Measurements from ENCODE around the gene KRT33B.
A peak's percentile ranks its signal among the peaks of the same experiment; 100 is the strongest.

KRT33B gene

DNA sequence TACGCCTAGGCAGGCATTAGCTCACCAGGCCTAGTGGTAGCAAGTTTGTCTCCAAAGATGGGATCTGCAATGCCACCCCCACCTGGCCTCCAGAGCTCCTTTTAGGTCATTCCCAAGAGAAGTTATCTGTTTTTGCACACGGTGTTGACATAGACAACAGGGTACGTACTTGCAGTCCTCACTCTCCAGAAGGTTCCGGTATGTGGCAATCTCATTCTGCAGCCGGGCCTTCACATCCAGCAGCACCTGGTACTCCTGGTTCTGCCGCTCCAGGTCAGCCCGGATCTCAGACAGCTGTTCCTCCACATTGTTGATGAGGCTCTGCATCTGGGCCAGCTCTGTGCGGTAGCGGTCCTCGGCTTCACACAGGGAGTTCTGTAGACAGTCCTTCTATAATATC, 37.6 kb upstream of the KRT33B start:
- H4K8ac ChIP-seq (ENCODE audit: low read depth, low read length): no peak overlapping the region
- no peak for DNase-seq
- H3K4me2 ChIP-seq (ENCODE audit: low read length): no peak overlapping the region
- no peaks in the 10 kb centered on the region for H3K36me3 ChIP-seq (ENCODE audit: control insufficient read depth, insufficient read depth, low read length)
- H4K5ac ChIP-seq (ENCODE audit: low read length): no peak overlapping the region
- H3K18ac ChIP-seq (ENCODE audit: low read length): no peak overlapping the region
- no peak overlapping the region for H3K56ac ChIP-seq (ENCODE audit: low read length)
- H3K79me2 ChIP-seq (ENCODE audit: control insufficient read depth, insufficient read depth, low read length): no peaks in the 10 kb centered on the region
- H3K9ac ChIP-seq (ENCODE audit: low read length): no peak overlapping the region
- no peak overlapping the region for H3K23ac ChIP-seq (ENCODE audit: low read length)
- no peak overlapping the region for H2BK120ac ChIP-seq (ENCODE audit: low read depth, low read length)
- no peaks in the 10 kb centered on the region for H3K27me3 ChIP-seq (ENCODE audit: insufficient read depth, low read length, poor library complexity)
- H2BK15ac ChIP-seq (replicated peaks; ENCODE audit: low read depth): no peak overlapping the region
- no peaks in the 10 kb centered on the region for H3K4me1 ChIP-seq (ENCODE audit: control insufficient read depth, low read depth, low read length)
- no peaks in the 10 kb centered on the region for H3K79me1 ChIP-seq (ENCODE audit: low read length)
- no peak overlapping the region for H2AK5ac ChIP-seq (ENCODE audit: low read length)
- WGBS (ENCODE audit: extremely low coverage, insufficient coverage, low lambda C conversion rate): no CpG with 5 or more reads among the region's 10 CpGs
- no peak overlapping the region for H3K4ac ChIP-seq (ENCODE audit: low read depth, low read length)
- H3K27ac ChIP-seq (ENCODE audit: low read depth, low read length): no peak overlapping the region
- H3K4me3 ChIP-seq (ENCODE audit: low read length): no peak overlapping the region
- no peak overlapping the region for H2BK5ac ChIP-seq (ENCODE audit: low read length)

- Histone ChIP-seq H3K4ac (ENCODE audit: low read depth, low read length) (no peak overlapping the region), H4K5ac (ENCODE audit: low read length) (no peak overlapping the region), H2BK15ac (replicated peaks; ENCODE audit: low read depth) (no peak overlapping the region), H3K23ac (ENCODE audit: low read length) (no peak overlapping the region), H3K9ac (ENCODE audit: low read length) (no peak overlapping the region), H4K8ac (ENCODE audit: low read depth, low read length) (no peak overlapping the region), H3K4me1 (ENCODE audit: control insufficient read depth, low read depth, low read length) (no peaks in the 10 kb centered on the region), H3K79me2 (ENCODE audit: control insufficient read depth, insufficient read depth, low read length) (no peaks in the 10 kb centered on the region), H2BK120ac (ENCODE audit: low read depth, low read length) (no peak overlapping the region), H2AK5ac (ENCODE audit: low read length) (no peak overlapping the region), H3K36me3 (ENCODE audit: control insufficient read depth, insufficient read depth, low read length) (no peaks in the 10 kb centered on the region), H3K56ac (ENCODE audit: low read length) (no peak overlapping the region), H2BK5ac (ENCODE audit: low read length) (no peak overlapping the region), H3K4me2 (ENCODE audit: low read length) (no peak overlapping the region), H3K27me3 (ENCODE audit: insufficient read depth, low read length, poor library complexity) (no peaks in the 10 kb centered on the region), H3K27ac (ENCODE audit: low read depth, low read length) (no peak overlapping the region), H3K4me3 (ENCODE audit: low read length) (no peak overlapping the region), H3K79me1 (ENCODE audit: low read length) (no peaks in the 10 kb centered on the region), H3K18ac (ENCODE audit: low read length) (no peak overlapping the region)
- WGBS (ENCODE audit: extremely low coverage, insufficient coverage, low lambda C conversion rate): no CpG with 5 or more reads among the region's 5 CpGs
- peak; percentile 33 for DNase-seq
Observed at GRCh38 chr17:41406205-41406604, 36.6 kb upstream of the KRT33B start.

GRCh38 chr17:41404024-41404671, 34.5 kb upstream of the KRT33B start:
- H3K23ac ChIP-seq (ENCODE audit: low read length): no peak overlapping the region
- H3K79me1 ChIP-seq (ENCODE audit: low read length): no peaks in the 10 kb centered on the region
- no peak overlapping the region for H3K18ac ChIP-seq (ENCODE audit: low read length)
- no peak overlapping the region for H3K4ac ChIP-seq (ENCODE audit: low read depth, low read length)
- no peaks in the 10 kb centered on the region for H3K4me1 ChIP-seq (ENCODE audit: control insufficient read depth, low read depth, low read length)
- H2AK5ac ChIP-seq (ENCODE audit: low read length): no peak overlapping the region
- H3K36me3 ChIP-seq (ENCODE audit: control insufficient read depth, insufficient read depth, low read length): no peaks in the 10 kb centered on the region
- DNase-seq: peak; percentile 27
- H4K5ac ChIP-seq (ENCODE audit: low read length): no peak overlapping the region
- WGBS (ENCODE audit: extremely low coverage, insufficient coverage, low lambda C conversion rate): no CpG with 5 or more reads among the region's 7 CpGs
- no peak overlapping the region for H3K4me2 ChIP-seq (ENCODE audit: low read length)
- no peak overlapping the region for H3K56ac ChIP-seq (ENCODE audit: low read length)
- H4K8ac ChIP-seq (ENCODE audit: low read depth, low read length): no peak overlapping the region
- H3K79me2 ChIP-seq (ENCODE audit: control insufficient read depth, insufficient read depth, low read length): no peaks in the 10 kb centered on the region
- H3K27ac ChIP-seq (ENCODE audit: low read depth, low read length): no peak overlapping the region
- no peaks in the 10 kb centered on the region for H3K27me3 ChIP-seq (ENCODE audit: insufficient read depth, low read length, poor library complexity)
- no peak overlapping the region for H3K4me3 ChIP-seq (ENCODE audit: low read length)
- H2BK5ac ChIP-seq (ENCODE audit: low read length): no peak overlapping the region
- no peak overlapping the region for H2BK120ac ChIP-seq (ENCODE audit: low read depth, low read length)
- no peak overlapping the region for H3K9ac ChIP-seq (ENCODE audit: low read length)
- no peak overlapping the region for H2BK15ac ChIP-seq (replicated peaks; ENCODE audit: low read depth)

DNA sequence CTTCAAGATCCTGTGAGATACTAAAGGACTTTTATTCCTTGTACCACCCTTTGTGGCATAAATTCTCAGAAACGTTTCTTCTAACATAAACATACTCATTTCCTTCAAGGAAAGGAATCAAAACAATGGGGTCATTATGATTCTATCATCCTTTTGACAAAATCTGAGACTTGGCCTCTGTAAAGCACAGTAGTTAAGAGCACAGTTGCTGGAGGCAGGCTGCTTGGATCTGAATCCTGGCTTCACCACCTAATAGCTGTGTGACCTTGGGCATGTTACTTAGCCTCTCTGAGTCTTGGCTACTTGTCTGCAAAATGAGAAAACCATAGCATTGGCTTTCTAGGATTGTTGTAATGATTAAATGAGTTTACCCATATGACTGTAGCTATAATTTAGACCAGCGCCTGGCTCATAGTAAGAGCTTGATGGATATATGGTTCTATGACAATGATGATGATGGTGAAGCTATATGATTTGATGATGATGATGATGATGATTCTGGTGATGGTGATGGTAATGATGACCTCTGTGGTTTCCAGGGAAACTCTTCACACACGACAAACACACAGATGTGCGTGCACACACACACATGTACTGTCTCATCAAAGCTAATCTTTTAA, 33.9 kb upstream of the KRT33B start:
- Histone ChIP-seq H4K8ac (ENCODE audit: low read depth, low read length) (no peak overlapping the region), H3K79me1 (ENCODE audit: low read length) (no peaks in the 10 kb centered on the region), H3K56ac (ENCODE audit: low read length) (no peak overlapping the region), H3K9ac (ENCODE audit: low read length) (no peak overlapping the region), H3K79me2 (ENCODE audit: control insufficient read depth, insufficient read depth, low read length) (no peaks in the 10 kb centered on the region), H3K36me3 (ENCODE audit: control insufficient read depth, insufficient read depth, low read length) (no peaks in the 10 kb centered on the region), H2AK5ac (ENCODE audit: low read length) (no peak overlapping the region), H2BK120ac (ENCODE audit: low read depth, low read length) (no peak overlapping the region), H4K5ac (ENCODE audit: low read length) (no peak overlapping the region), H3K4me1 (ENCODE audit: control insufficient read depth, low read depth, low read length) (no peaks in the 10 kb centered on the region), H3K4me3 (ENCODE audit: low read length) (no peak overlapping the region), H3K27me3 (ENCODE audit: insufficient read depth, low read length, poor library complexity) (no peaks in the 10 kb centered on the region), H3K4me2 (ENCODE audit: low read length) (no peak overlapping the region), H3K23ac (ENCODE audit: low read length) (no peak overlapping the region), H3K27ac (ENCODE audit: low read depth, low read length) (no peak overlapping the region), H3K18ac (ENCODE audit: low read length) (no peak overlapping the region), H2BK15ac (replicated peaks; ENCODE audit: low read depth) (no peak overlapping the region), H2BK5ac (ENCODE audit: low read length) (no peak overlapping the region), H3K4ac (ENCODE audit: low read depth, low read length) (no peak overlapping the region)
- no CpG with 5 or more reads among the region's 4 CpGs for WGBS (ENCODE audit: extremely low coverage, insufficient coverage, low lambda C conversion rate)
- DNase-seq: no peak

DNA sequence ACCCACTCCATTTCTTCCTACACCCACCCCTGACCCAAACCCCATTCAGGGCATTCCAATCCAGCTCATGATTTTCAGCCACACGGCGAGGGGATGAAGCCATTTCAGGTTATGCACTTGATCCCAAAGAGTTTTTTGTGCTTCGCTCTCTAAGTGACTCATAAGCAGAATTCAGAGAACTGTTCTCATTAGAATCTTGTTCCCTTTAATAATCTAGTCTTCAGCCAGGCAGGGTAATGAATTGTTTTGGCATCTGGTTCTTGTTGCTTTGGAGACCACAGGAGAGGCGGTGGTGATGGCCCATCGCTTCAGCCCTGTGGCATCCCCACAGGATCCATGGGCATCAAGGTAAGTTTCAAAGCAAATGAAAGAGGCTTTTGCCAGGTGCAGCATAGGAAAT, 32.5 kb upstream of the KRT33B start:
- Histone ChIP-seq H3K18ac (ENCODE audit: low read length) (no peak overlapping the region), H2AK5ac (ENCODE audit: low read length) (no peak overlapping the region), H3K9ac (ENCODE audit: low read length) (no peak overlapping the region), H3K4ac (ENCODE audit: low read depth, low read length) (no peak overlapping the region), H3K79me2 (ENCODE audit: control insufficient read depth, insufficient read depth, low read length) (no peaks in the 10 kb centered on the region), H3K79me1 (ENCODE audit: low read length) (no peaks in the 10 kb centered on the region), H3K27me3 (ENCODE audit: insufficient read depth, low read length, poor library complexity) (no peaks in the 10 kb centered on the region), H2BK120ac (ENCODE audit: low read depth, low read length) (no peak overlapping the region), H4K5ac (ENCODE audit: low read length) (no peak overlapping the region), H3K4me1 (ENCODE audit: control insufficient read depth, low read depth, low read length) (no peaks in the 10 kb centered on the region), H3K27ac (ENCODE audit: low read depth, low read length) (no peak overlapping the region), H2BK15ac (replicated peaks; ENCODE audit: low read depth) (no peak overlapping the region), H4K8ac (ENCODE audit: low read depth, low read length) (no peak overlapping the region), H3K36me3 (ENCODE audit: control insufficient read depth, insufficient read depth, low read length) (no peaks in the 10 kb centered on the region), H2BK5ac (ENCODE audit: low read length) (no peak overlapping the region), H3K4me2 (ENCODE audit: low read length) (no peak overlapping the region), H3K4me3 (ENCODE audit: low read length) (no peak overlapping the region), H3K23ac (ENCODE audit: low read length) (no peak overlapping the region), H3K56ac (ENCODE audit: low read length) (no peak overlapping the region)
- DNase-seq: no peak
- WGBS (ENCODE audit: extremely low coverage, insufficient coverage, low lambda C conversion rate): no CpG with 5 or more reads among the region's 5 CpGs
